IMR-90 (cell line): ENCODE data around the gene FANCM. TPM values are rescaled to one million over a fixed set of nuclear protein-coding genes. Genes with fewer than 3 reads are reported as not detected.
A peak's percentile ranks its signal among the peaks of the same experiment; 100 is the strongest.

Source experiments
- ATAC-seq: fragments of 200-7000 bp; cut with Tn5 transposase; 2 replicates; pipeline ENCODE4 v1.9.1; 2020; ENCODE audit warnings: low read depth, mild to moderate bottlenecking, moderate library complexity
- BruUV-seq: library from RNA; stranded (reverse); fragments of 400-500 nt; replicated peaks from 2 replicates; lab custom pipeline; 2021; lab: Mats Ljungman, UMichigan
- CTCF ChIA-PET: fragments of 300-600 bp; formaldehyde crosslinking; extraction: SDS; loops from one replicate; lab custom pipeline; 2021; ENCODE audit warnings: antibody characterized with exemption; lab: Yijun Ruan, JAX
- POLR2A ChIA-PET: fragments of 300-600 bp; sonication (Branson Sonifier 250); formaldehyde crosslinking; loops from one replicate; lab custom pipeline; 2022; ENCODE audit warnings: antibody characterized with exemption; ENCODE audit not compliant: unreplicated experiment; lab: Charles Lee
- DNase-seq: peaks from one replicate; pipeline ENCODE4 v3.0.0; 2013
- H2AFZ ChIP-seq: replicated peaks from 2 replicates; pipeline ENCODE3; 2013; ENCODE audit warnings: low read length, mild to moderate bottlenecking; ENCODE audit not compliant: poor library complexity
- H2AK5ac ChIP-seq: 2 replicates; pipeline ENCODE4 v1.6.1; 2013; ENCODE audit warnings: low read depth, low read length, inconsistent platforms
- H2AK9ac ChIP-seq: replicated peaks from 2 replicates; pipeline ENCODE3; 2013; ENCODE audit warnings: mild to moderate bottlenecking, low read depth, low read length, moderate library complexity; ENCODE audit not compliant: poor library complexity
- H2BK120ac ChIP-seq: 2 replicates; pipeline ENCODE4 v1.6.1; 2013; ENCODE audit warnings: low read depth, low read length, inconsistent platforms
- H2BK15ac ChIP-seq: 3 replicates; pipeline ENCODE4 v1.6.1; 2013; ENCODE audit warnings: low read depth, low read length, inconsistent platforms
- H2BK20ac ChIP-seq: 2 replicates; pipeline ENCODE4 v1.6.1; 2013; ENCODE audit warnings: low read depth, mild to moderate bottlenecking, inconsistent platforms, low read length, moderate library complexity
- H2BK5ac ChIP-seq: 2 replicates; pipeline ENCODE4 v1.6.1; 2013; ENCODE audit warnings: mild to moderate bottlenecking, low read depth, low read length, inconsistent platforms; ENCODE audit not compliant: poor library complexity, severe bottlenecking
- H3K14ac ChIP-seq: replicated peaks from 2 replicates; pipeline ENCODE4 v1.6.1; 2013; ENCODE audit warnings: low read depth, low read length, inconsistent platforms
- H3K18ac ChIP-seq: 2 replicates; pipeline ENCODE4 v1.6.1; 2013; ENCODE audit warnings: low read depth, low read length, control low read depth
- H3K23ac ChIP-seq: 2 replicates; pipeline ENCODE4 v1.6.1; 2013; ENCODE audit warnings: low read depth, low read length, inconsistent platforms
- H3K27ac ChIP-seq: 2 replicates; pipeline ENCODE4 v1.5.1; 2013; ENCODE audit warnings: mild to moderate bottlenecking, control low read depth, low read length; ENCODE audit not compliant: insufficient read depth
- H3K27me3 ChIP-seq: 2 replicates; pipeline ENCODE4 v1.6.1; 2013; ENCODE audit warnings: low read length; ENCODE audit not compliant: control insufficient read depth, insufficient read depth
- H3K36me3 ChIP-seq: 2 replicates; pipeline ENCODE4 v1.6.1; 2013; ENCODE audit warnings: low read length, mixed read lengths; ENCODE audit not compliant: control insufficient read depth, insufficient read depth
- H3K4ac ChIP-seq: 2 replicates; pipeline ENCODE4 v1.6.1; 2013; ENCODE audit warnings: low read depth, low read length, inconsistent platforms
- H3K4me1 ChIP-seq: 2 replicates; pipeline ENCODE4 v1.6.1; 2013; ENCODE audit warnings: low read length, mixed read lengths; ENCODE audit not compliant: control insufficient read depth, insufficient read depth
- H3K4me2 ChIP-seq: 2 replicates; pipeline ENCODE4 v1.6.1; 2013; ENCODE audit warnings: low read depth, mild to moderate bottlenecking, control low read depth, low read length, moderate library complexity
- H3K4me3 ChIP-seq: 2 replicates; pipeline ENCODE4 v1.5.1; 2013; ENCODE audit warnings: low read depth, mild to moderate bottlenecking, control low read depth, low read length, moderate library complexity; ENCODE audit not compliant: insufficient read depth
- H3K56ac ChIP-seq: 2 replicates; pipeline ENCODE4 v1.6.1; 2013; ENCODE audit warnings: low read length, inconsistent platforms; ENCODE audit not compliant: insufficient read depth; ENCODE audit errors: extremely low read depth
- H3K79me1 ChIP-seq, 2 experiments: 2 replicates each; pipeline ENCODE4 v1.6.1; 2013; ENCODE audit warnings: low read length in 2 of 2, inconsistent platforms in 1 of 2, low read depth in 1 of 2
- H3K9ac ChIP-seq: 2 replicates; pipeline ENCODE4 v1.6.1; 2013; ENCODE audit warnings: low read depth, low read length, control low read depth
- H3K9me1 ChIP-seq: 2 replicates; pipeline ENCODE4 v1.6.1; 2013; ENCODE audit warnings: low read length, inconsistent platforms; ENCODE audit not compliant: insufficient read depth
- H3K9me3 ChIP-seq: 2 replicates; pipeline ENCODE4 v1.6.1; 2013; ENCODE audit warnings: low read length; ENCODE audit not compliant: control insufficient read depth, insufficient read depth
- H4K20me1 ChIP-seq: 2 replicates; pipeline ENCODE4 v1.6.1; 2013; ENCODE audit warnings: low read length, inconsistent platforms; ENCODE audit not compliant: insufficient read depth
- H4K5ac ChIP-seq: 2 replicates; pipeline ENCODE4 v1.6.1; 2013; ENCODE audit warnings: mild to moderate bottlenecking, low read depth, low read length, control low read depth
- H4K8ac ChIP-seq, 2 experiments: 2 replicates each; pipeline ENCODE4 v1.6.1; 2013; ENCODE audit warnings: low read depth in 2 of 2, low read length in 2 of 2, control low read depth in 1 of 2, inconsistent platforms in 1 of 2
- H4K91ac ChIP-seq: 2 replicates; pipeline ENCODE4 v1.6.1; 2013; ENCODE audit warnings: low read depth, low read length, inconsistent platforms; ENCODE audit not compliant: insufficient read depth
- BHLHE40 ChIP-seq: fragments of 150-350 bp; IDR thresholded peaks from 2 replicates; pipeline ENCODE4 v1.6.1; 2016; ENCODE audit warnings: mild to moderate bottlenecking, low read depth, low read length
- CEBPB ChIP-seq: IDR thresholded peaks from 2 replicates; pipeline ENCODE4 v1.6.1; 2012; ENCODE audit warnings: low read depth, low read length, improper control_type of control experiment
- CHD1 ChIP-seq: IDR thresholded peaks from 2 replicates; pipeline ENCODE4 v1.6.1; 2012; ENCODE audit warnings: low read depth, low read length, improper control_type of control experiment
- CTCF ChIP-seq: conservative IDR thresholded peaks from 2 replicates; pipeline ENCODE4 v1.5.1; 2012; ENCODE audit warnings: mild to moderate bottlenecking, low read depth, low read length, improper control_type of control experiment
- ELK1 ChIP-seq: fragments of 150-350 bp; IDR thresholded peaks from 2 replicates; pipeline ENCODE4 v1.6.1; 2016; ENCODE audit warnings: low read depth, mild to moderate bottlenecking, low read length, moderate library complexity, borderline replicate concordance
- FOS ChIP-seq: fragments of 150-350 bp; IDR thresholded peaks from 2 replicates; pipeline ENCODE4 v1.6.1; 2016; ENCODE audit warnings: low read depth, low read length
- MAFK ChIP-seq: IDR thresholded peaks from 2 replicates; pipeline ENCODE4 v1.6.1; 2012; ENCODE audit warnings: low read depth, low read length, improper control_type of control experiment
- MAZ ChIP-seq: IDR thresholded peaks from 2 replicates; pipeline ENCODE4 v1.6.1; 2012; ENCODE audit warnings: low read depth, mild to moderate bottlenecking, low read length, improper control_type of control experiment, moderate library complexity, borderline replicate concordance
- MXI1 ChIP-seq: IDR thresholded peaks from 2 replicates; pipeline ENCODE4 v1.6.1; 2012; ENCODE audit warnings: low read depth, mild to moderate bottlenecking, low read length, moderate library complexity, borderline replicate concordance
- NFE2L2 ChIP-seq: fragments of 150-350 bp; IDR thresholded peaks from 2 replicates; pipeline ENCODE4 v1.6.1; 2016; ENCODE audit warnings: low read depth, mild to moderate bottlenecking, low read length
- RAD21 ChIP-seq: IDR thresholded peaks from 2 replicates; pipeline ENCODE4 v1.6.1; 2012; ENCODE audit warnings: low read length, improper control_type of control experiment
- RCOR1 ChIP-seq: IDR thresholded peaks from 2 replicates; pipeline ENCODE4 v1.6.1; 2012; ENCODE audit warnings: mild to moderate bottlenecking, low read length, improper control_type of control experiment; ENCODE audit not compliant: insufficient replicate concordance
- RFX5 ChIP-seq: IDR thresholded peaks from 2 replicates; pipeline ENCODE4 v1.8.0; 2012; ENCODE audit warnings: low read depth, mild to moderate bottlenecking, low read length, moderate library complexity
- USF2 ChIP-seq: fragments of 150-350 bp; IDR thresholded peaks from 2 replicates; pipeline ENCODE4 v1.6.1; 2017; ENCODE audit warnings: mild to moderate bottlenecking, antibody characterized with exemption, low read length, low read depth
- WGBS, 2 experiments: methylation state at CpG; one replicate each; pipeline versions ENCODE4 v1.1.5 to v1.1.7; 2013; ENCODE audit warnings: missing lambda C conversion rate in 2 of 2; ENCODE audit not compliant: insufficient read length in 1 of 2; ENCODE audit errors: extremely low coverage in 2 of 2; 5-methylcytosine and 5-hydroxymethylcytosine counted together
- dilution Hi-C: fragments of 300-500 bp; cut with HindIII; formaldehyde crosslinking; loops from one replicate; pipeline ENCODE4 v1.14.3; 2018; ENCODE audit warnings: low sequenced_read_pairs; ENCODE audit not compliant: unreplicated experiment
- in situ Hi-C: fragments of 300-500 bp; cut with MboI; formaldehyde crosslinking; loops from 3 replicates; pipeline ENCODE4 v1.14.3; 2019; ENCODE audit warnings: low sequenced_read_pairs, inconsistent platforms, mixed read lengths
- intact Hi-C: fragments of 100-400 bp; cut with micrococcal nuclease; formaldehyde crosslinking; loops from 2 replicates; pipeline ENCODE4 v1.10.0; 2022
- polyA plus RNA-seq, 3 experiments: library from polyadenylated mRNA; depleted of rRNA; stranded (reverse); fragments of >200 nt; gene quantifications; 2 replicates each; pipeline ENCODE4 v1.2.3, GENCODE V29; 2012; ENCODE audit warnings: low replicate concordance in 1 of 3
- total RNA-seq: library from RNA; depleted of rRNA; stranded (reverse); fragments of >200 nt; gene quantifications from 2 replicates; pipeline ENCODE4 v1.2.3, GENCODE V29; 2012

The FANCM gene
- total and polyA plus RNA-seq, 2 of the 4 experiments (the other 2 are of a cell fraction): 1.7 to 7.0 TPM

- no peak overlapping the region for H2AFZ ChIP-seq
- no peak overlapping the region for H2AK9ac ChIP-seq
- no peak overlapping the region for H3K14ac ChIP-seq
- no peak overlapping the region for H3K9ac ChIP-seq
- no peak overlapping the region for H2BK120ac ChIP-seq
- H3K4ac ChIP-seq: no peak overlapping the region
- H2BK20ac ChIP-seq: no peak overlapping the region
- no peak overlapping the region for H4K91ac ChIP-seq
- no peaks in the 10 kb centered on the region for H3K9me1 ChIP-seq
- no peak overlapping the region for H3K4me2 ChIP-seq
- TF ChIP-seq CHD1 (no peak), ELK1 (no peak), MAZ (no peak), RAD21 (no peak), CTCF (no peak), USF2 (no peak), FOS (no peak), MXI1 (no peak), RCOR1 (no peak), NFE2L2 (no peak), RFX5 (no peak), MAFK (no peak), CEBPB (no peak), BHLHE40 (no peak)
- no peak overlapping the region for H4K8ac ChIP-seq
- H3K9me3 ChIP-seq: no peaks in the 10 kb centered on the region
- H3K79me1 ChIP-seq: no peaks in the 10 kb centered on the region
- in situ Hi-C loops (no loop called here), intact Hi-C loops (no loop called here), dilution Hi-C loops (no loop called here)
- no peaks in the 10 kb centered on the region; the same call in 1 of the 2 replicates for H3K4me1 ChIP-seq
- H3K4me3 ChIP-seq: no peak overlapping the region
- H3K56ac ChIP-seq: no peak overlapping the region
- H3K23ac ChIP-seq: no peak overlapping the region
- H3K27ac ChIP-seq: no peak overlapping the region
- no peak overlapping the region for H3K18ac ChIP-seq
- CTCF ChIA-PET: interaction anchor here (0.6 kb wide), 1 partner anchor 66 kb away, joined by 3 read pairs; no protein-coding TSS in a partner anchor
- no peak overlapping the region for H4K5ac ChIP-seq
- BruUV-seq: no TSS peak
- DNase-seq (peak; percentile 49), ATAC-seq (no peak)
- no peak overlapping the region for H2BK15ac ChIP-seq
- H3K36me3 ChIP-seq: peaks cover 2% of the 10 kb centered on the region; the same call in 1 of the 2 replicates
- WGBS, 2 experiments: no CpG with 5 or more reads among the region's 3 CpGs
- no peak overlapping the region for H2AK5ac ChIP-seq
- no peaks in the 10 kb centered on the region for H3K27me3 ChIP-seq
- H2BK5ac ChIP-seq: peak overlapping the region; percentile 71
- POLR2A ChIA-PET: no interaction called here
- no peaks in the 10 kb centered on the region for H4K20me1 ChIP-seq
These were observed 62.8 kb downstream of the FANCM start for GRCh38 chr14:45198551-45198950.
